GM12872 (cell line): ENCODE data around the gene ALK.

Experiments used
- TF ChIP-seq, protein P1 (sequence below): IDR thresholded peaks from 3 replicates; pipeline ENCODE4 v1.5.1; 2011; ENCODE audit warnings: low read depth, mild to moderate bottlenecking, low read length, moderate library complexity; ENCODE audit not compliant: insufficient read depth

Gene ALK

DNA sequence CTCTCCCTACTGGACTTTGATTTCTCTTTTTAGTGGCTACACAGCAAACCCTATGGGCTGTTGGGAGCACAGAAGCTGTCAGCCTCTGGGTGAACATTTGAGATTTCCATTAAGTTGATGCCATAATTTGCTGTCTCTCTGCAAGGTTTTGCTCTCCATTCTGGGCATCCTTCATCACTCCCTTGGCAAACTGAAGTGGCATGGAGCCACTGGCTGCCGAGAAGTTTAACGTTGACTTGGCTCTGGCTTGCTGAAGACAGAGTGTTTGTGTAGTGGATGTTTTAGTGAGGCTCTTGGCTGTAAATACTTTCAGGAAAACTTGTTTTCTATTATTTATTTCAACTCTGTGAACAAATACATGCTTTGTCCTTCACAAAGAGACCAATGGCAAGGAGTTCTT lies 91.5 kb downstream of the ALK start:
- TF ChIP-seq, protein P1, sequence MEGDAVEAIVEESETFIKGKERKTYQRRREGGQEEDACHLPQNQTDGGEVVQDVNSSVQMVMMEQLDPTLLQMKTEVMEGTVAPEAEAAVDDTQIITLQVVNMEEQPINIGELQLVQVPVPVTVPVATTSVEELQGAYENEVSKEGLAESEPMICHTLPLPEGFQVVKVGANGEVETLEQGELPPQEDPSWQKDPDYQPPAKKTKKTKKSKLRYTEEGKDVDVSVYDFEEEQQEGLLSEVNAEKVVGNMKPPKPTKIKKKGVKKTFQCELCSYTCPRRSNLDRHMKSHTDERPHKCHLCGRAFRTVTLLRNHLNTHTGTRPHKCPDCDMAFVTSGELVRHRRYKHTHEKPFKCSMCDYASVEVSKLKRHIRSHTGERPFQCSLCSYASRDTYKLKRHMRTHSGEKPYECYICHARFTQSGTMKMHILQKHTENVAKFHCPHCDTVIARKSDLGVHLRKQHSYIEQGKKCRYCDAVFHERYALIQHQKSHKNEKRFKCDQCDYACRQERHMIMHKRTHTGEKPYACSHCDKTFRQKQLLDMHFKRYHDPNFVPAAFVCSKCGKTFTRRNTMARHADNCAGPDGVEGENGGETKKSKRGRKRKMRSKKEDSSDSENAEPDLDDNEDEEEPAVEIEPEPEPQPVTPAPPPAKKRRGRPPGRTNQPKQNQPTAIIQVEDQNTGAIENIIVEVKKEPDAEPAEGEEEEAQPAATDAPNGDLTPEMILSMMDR, result no peak

DNA sequence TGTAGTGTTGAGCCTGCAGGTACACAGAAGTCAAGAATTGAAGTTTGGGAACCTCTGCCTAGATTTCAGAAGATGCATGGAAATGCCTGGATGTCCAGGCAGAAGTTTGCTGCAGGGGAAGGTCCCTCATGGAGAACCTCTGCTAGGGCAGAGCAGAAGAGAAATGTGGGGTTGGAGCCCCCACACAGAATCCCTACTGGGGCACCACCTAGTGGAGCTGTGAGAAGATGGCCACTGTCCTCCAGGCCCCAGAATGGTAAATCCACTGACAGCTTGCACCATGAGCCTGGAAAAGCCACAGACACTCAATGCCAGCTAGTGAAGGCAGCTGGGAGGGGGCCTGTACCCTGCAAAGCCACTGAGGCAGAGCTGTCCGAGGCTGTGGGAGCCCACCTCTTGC lies 97.2 kb downstream of the ALK start:
- TF ChIP-seq, protein P1, result peak; percentile 25; the same call in 1 of the 3 replicates

DNA sequence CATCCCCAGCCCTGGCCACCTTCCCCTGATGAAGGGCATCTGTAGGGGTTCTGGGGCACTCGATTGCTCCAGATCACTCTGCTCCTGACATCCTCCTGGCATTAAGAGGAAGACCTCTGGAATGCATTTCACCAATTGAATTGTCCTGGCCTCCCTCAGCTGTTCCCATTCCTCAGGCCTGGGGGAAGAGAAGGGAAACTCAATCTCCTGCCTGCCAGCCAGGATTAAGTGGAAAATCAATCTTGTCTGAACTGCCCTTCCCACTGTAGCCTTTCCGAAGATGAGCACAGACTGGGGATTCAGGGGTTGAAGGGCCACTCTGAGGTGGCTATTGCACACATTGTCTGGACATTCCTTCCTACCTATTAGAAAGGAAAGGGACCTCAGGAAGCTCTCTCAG lies 99.8 kb downstream of the ALK start:
- TF ChIP-seq, protein P1, result no peak

DNA sequence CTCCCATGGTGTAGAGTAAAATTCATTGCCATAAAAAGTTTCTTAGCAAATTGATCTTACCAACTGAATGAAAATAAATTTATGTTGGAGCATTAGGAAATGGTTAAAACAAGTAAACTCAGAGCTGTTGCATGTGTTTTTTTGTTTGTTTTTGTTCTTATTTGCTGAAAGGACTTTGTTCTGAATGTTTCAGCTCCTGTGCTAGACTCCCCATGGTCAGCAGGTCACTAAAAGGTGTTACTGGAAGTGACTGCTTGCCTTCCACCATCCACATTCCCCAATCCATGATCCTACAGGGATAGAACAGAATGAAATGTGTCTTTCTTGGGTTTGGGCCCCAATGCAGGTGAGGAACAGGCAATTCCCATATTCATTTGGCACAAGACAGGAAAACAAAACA lies 101.8 kb downstream of the ALK start:
- TF ChIP-seq, protein P1, result no peak

DNA sequence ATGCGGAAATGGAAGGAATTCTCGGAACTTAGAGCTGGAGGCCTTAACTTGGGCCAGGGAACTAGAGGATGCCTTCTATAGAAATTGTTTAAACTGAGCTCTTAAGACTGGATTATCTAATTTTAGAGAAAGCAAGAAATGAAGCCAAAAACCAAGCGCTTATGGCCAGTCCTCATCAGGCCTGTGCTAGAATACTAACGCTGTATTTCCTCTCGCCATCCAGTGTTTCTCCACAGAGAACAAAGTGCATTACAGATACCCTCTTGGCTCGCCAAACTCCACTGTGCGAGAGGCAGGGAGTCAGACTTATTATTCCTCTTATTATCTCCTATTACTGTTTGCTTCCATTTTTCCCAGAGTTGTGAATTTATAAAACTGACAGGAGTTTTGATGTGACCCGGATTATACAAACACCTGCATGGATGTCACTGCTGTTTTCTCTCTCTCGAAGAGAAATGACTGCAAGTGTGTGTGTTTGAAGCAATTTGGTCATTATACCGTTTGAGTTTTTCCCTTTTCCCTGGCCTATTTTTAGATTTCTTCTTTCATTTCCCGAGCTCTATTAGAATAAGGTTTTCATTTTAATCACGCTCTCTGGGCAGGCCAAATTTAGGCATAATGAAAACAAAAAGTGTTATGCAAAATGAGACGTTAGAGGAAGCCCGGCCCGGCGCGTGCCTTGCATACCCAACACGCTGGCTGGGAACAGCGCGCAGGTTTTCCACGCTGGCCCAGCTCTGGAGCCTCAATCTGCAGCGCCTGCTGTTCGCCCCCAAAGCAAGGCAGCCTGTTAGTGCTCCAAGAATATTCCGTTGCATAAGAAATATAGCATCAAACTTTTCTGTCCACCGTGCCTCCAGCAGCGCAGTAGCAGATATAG lies 103.3 kb downstream of the ALK start:
- TF ChIP-seq, protein P1, result no peak

DNA sequence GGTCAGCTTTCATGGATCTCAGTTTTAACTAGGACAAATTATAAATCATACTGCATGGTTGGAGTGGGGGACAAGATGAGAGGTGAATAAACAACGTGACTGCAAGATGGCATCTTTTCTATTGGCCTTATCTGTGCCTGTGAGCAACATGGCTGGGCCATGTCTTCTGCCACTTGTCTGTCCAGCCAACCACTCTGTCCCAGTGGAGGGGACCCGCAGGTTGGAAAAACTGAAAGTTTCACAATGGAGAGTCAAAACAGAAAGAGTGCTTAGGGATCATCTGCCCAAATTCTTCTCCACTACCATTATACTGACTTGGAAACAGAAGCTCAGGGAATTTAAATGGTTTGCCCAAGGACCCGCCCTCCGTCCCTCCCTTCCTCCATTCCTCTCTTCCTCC lies 104.1 kb downstream of the ALK start:
- TF ChIP-seq, protein P1, result no peak

DNA sequence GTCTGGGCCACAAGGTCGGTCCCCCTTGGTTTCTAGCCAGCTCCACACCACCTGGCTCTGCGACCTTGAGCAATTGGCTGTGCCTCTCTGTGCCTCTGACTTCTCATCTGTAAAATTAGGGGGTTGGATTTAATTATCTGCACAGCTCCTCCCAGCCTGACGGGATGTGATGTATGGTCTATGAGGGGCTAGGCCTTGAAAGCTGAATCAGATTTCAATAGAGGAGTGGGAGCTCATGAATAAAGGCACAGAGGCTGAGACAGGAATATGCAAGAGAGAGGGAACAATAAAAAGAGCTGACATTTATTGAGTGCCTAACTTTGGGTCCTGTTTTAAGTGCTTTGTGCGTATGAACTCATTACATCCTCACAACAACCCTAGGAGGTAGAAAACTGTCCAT lies 104.7 kb downstream of the ALK start:
- TF ChIP-seq, protein P1, result no peak
